Retinal pigment epithelial cell (primary cell): ENCODE data around the gene DDX27.
A peak's percentile ranks its signal among the peaks of the same experiment; 100 is the strongest.

Experiments used
- DNase-seq: peaks from one replicate; pipeline ENCODE4 v3.0.0-alpha.2; 2010; ENCODE audit warnings: low read depth
- H3K4me3 ChIP-seq: 2 replicates; pipeline ENCODE4 v1.5.1; 2011; ENCODE audit warnings: mild to moderate bottlenecking, low read length, control low read depth, moderate library complexity
- TF ChIP-seq, protein P1 (sequence below): conservative IDR thresholded peaks from 2 replicates; pipeline ENCODE4 v1.5.1; 2011; ENCODE audit warnings: low read depth, low read length, control low read depth, inconsistent platforms

DDX27 gene

DNA sequence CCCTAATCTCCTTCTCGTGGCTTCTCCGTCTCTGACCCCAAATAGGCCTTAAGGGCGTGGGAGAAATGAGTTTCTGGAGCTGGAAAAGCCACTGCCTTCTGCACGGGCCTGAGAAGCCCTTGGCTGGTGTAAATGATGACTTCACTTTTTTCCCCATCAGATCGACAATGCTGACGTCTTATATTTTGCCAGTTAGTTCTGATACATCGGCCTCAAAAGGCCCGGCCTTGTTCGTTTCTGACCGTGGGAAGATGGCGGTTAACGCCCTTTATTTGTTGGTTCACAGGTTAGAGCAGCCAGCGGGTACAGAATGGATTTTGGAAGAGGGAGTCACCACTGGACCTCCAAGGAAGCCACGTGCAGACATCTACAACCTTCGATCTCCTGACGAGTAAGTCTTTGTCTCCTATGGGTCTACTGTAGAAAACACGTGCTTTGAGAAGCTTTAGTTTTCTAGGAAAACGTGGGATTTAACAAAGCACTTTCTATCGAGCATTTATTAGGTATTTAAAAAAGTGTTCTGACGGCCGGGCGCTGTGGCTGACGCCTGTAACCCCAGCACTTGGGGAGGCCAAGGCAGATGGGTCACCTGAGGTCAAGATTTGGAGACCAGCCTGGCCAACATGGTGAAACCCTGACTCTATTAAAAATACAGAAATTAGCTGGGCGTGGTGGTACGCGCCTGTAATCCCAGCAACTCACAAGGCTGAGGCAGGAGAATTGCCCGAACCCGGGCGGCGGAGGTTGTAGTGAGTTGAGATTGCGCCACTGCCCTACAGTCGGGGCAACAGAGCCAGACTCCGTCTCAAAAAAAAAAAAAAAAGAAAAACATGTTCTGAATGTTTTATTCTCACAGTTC lies 59.8 kb downstream of the DDX27 start:
- TF ChIP-seq, protein P1, sequence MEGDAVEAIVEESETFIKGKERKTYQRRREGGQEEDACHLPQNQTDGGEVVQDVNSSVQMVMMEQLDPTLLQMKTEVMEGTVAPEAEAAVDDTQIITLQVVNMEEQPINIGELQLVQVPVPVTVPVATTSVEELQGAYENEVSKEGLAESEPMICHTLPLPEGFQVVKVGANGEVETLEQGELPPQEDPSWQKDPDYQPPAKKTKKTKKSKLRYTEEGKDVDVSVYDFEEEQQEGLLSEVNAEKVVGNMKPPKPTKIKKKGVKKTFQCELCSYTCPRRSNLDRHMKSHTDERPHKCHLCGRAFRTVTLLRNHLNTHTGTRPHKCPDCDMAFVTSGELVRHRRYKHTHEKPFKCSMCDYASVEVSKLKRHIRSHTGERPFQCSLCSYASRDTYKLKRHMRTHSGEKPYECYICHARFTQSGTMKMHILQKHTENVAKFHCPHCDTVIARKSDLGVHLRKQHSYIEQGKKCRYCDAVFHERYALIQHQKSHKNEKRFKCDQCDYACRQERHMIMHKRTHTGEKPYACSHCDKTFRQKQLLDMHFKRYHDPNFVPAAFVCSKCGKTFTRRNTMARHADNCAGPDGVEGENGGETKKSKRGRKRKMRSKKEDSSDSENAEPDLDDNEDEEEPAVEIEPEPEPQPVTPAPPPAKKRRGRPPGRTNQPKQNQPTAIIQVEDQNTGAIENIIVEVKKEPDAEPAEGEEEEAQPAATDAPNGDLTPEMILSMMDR: no peak
- no peak for DNase-seq
- H3K4me3 ChIP-seq: peak overlapping the region; percentile 100

DNA sequence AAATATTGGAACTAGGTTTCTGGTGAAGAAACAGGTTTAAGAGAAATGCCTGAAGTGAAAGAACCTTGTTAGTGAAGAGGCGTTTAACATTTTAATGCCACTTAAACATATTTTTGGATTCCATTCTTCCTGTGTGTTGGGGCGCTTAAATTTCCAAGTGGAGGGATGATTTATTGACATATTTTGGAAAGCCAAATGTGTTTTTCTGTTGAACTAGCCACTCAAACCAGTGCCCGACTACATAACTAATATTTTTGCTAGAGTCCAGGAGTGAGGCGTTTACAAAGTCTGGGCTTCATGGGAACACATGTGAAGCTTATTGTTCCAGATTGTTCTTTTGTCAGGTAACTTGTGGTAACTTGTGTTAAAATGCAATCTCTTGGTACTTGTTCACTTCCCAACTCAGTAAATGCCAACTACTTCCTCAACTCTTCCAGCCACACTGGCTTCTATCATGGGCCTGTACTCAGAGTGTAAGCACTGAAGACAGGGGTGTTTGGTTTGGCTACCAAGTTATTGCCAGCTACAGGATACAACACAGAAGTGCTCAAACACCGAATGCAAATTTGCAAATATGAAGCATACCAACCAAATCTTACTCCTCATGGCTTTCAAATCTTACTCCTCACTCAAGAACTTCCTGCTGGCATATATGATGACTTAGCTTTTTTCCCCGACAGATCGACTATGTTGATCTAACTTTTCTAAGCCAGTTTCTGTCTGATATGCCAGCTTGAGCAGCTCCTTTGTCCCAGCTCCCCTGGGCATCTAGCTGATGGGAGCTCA lies 60.7 kb downstream of the DDX27 start:
- DNase-seq: no peak
- TF ChIP-seq, protein P1: no peak
- H3K4me3 ChIP-seq: peak overlapping the region; percentile 100

DNA sequence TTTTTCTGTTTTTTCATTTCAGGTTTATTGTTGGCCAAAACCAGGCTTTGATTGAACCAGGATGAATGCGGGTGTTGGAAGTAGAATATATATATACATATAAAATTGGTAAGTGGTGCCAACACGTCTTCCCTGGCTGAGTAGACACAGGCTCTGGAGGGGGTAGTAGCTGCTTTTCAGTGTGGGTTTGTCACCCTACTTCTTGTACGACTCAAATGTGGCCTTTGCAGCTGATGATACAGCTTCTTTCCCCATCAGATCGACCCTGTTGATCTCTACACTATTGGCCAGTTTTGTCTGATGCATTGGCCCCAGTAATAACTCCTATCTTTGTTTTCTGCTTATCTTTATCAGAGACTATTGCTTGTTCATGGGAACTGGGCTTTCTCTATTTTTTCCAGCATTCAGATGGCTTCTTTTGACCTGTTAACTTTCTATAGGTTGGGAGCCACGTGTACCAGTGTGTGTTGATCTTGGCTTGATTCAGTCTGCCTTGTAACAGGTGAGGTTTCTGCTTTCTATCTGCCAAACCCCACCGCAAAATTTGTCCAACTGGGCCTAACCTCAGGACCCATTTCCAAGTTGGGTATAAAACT lies 61.3 kb downstream of the DDX27 start:
- H3K4me3 ChIP-seq: peak overlapping the region; percentile 100
- TF ChIP-seq, protein P1: no peak
- DNase-seq: no peak

DNA sequence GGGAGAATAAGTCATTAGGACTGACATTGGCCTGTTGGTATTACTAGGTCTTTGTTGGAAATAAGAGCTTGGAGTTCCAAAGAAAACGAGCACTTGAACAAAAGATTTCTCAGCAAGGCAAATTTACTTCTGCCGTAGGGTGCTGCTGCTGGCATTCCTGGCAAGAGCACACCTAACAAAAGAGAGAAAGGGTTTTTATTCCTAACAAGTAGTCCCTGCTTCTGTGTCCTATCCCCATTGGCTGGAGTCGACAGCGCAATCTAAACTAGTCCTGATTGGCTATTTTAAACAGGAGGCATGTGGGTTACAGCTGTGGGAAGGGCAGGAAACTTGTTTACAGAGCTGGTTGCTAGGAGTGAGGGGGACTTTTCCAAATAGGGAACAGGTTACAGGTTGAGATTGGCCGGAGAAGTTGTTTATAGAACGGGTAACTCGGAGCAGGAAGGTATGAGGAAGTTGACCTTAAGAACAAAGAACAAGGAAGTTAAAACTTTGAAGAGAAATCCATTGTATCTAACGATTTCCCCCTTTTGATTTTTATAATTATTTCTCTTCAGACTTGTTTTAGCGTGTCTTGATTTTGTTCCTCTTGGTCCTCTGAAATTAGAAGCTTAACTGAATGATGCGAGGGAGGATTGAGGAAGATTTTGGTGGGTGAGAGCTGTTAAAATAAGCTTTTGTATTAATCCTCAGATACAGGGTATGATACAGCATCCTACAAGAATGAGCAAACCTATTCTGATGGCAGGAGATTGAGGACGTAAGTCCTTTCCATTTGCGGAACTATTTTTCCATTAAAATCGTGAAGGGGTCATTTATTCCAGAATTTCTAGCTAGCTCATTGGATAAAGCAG lies 62.1 kb downstream of the DDX27 start:
- H3K4me3 ChIP-seq: peak overlapping the region; percentile 100
- TF ChIP-seq, protein P1: no peak
- DNase-seq: no peak

DNA sequence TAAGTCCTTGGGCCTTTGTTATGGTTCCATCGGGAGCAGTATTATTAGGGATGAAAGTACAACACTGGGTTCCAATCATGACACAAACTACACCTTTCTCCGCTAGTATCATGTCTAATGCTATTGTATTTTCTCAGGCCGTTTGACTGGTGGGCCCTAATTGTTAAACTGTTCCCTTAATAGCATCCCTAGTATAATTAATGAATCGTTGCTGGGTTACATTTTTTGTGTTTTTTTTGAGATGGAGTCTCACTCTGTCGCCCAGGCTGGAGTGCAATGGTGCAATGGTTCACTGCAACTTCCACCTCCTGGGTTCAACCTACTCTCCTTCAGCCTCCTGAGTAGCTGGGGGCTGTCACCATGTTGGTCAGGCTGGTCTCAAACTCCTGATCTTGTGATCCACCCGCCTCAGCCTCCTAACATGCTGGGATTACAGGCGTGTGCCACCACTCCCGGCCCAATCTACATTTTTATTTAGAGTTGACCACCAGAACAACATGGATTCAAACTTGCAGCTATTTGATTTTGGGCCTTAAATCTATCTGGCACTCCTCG lies 62.8 kb downstream of the DDX27 start:
- TF ChIP-seq, protein P1: no peak
- peak overlapping the region; percentile 100 for H3K4me3 ChIP-seq
- no peak for DNase-seq

DNA sequence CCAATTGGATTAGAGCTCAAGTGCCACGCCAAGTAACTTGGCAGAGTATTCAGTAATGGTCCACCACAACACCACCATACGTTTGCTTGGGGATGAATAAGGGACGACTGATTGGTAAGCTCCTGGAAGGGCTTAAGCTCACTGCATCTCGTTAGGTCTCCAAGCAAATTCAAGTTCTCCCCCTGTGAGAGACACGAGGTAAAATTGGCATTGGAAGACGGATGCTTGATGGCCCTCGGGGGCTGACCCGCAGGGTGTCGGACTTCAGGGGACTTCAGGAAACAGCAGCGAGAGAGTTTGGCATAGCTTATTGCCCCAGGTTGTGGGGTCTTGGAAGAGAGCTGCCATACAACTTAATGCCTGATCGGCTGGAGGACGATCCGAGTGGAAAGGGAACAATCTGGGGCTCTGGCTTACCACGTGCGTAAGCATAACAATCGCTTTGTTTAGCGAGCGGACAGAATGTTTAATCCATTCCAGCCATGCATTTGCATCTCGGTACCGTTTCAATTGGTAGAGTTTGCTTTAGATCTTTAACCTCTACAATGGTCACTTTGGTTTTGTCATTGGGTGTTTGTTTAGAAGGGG lies 63.5 kb downstream of the DDX27 start:
- TF ChIP-seq, protein P1: no peak
- H3K4me3 ChIP-seq: peak overlapping the region; percentile 100
- DNase-seq: no peak
